Measurements from ENCODE around the gene CLCN7. TPM values are rescaled to one million over a fixed set of nuclear protein-coding genes. Genes with fewer than 3 reads are reported as not detected.

Gene CLCN7
- total RNA-seq, 1 experiment from 2014 or later = 70.0 TPM

- no peak overlapping the region for H2AFZ ChIP-seq (ENCODE audit: low read length)
These were observed 49.5 kb upstream of the CLCN7 start for GRCh38 chr16:1524366-1524765.

More at GRCh38 chr16:1524366-1524765, 49.5 kb upstream of the CLCN7 start:
- H3K18ac ChIP-seq (ENCODE audit: insufficient read length, low read depth, low read length) = no peak overlapping the region
- no peak overlapping the region for H4K5ac ChIP-seq (ENCODE audit: insufficient read length, low read depth, low read length)
- no peaks in the 10 kb centered on the region; a peak in 1 of 4 replicates for H3K4me1 Mint-ChIP-seq
- H3K36me3 Mint-ChIP-seq (ENCODE audit: insufficient read depth in 1 of 3, low read depth in 3 of 3) = peaks cover 0 to 9% (median 0%) of the 10 kb centered on the region in 3 experiments; a peak in 2 of 7 replicates
- no peak overlapping the region for H3K14ac ChIP-seq (ENCODE audit: insufficient read depth, low read length)
- no peak overlapping the region for H4K8ac ChIP-seq (replicated peaks; ENCODE audit: insufficient read length, low read depth, low read length)
- no peak overlapping the region for H3K56ac ChIP-seq (ENCODE audit: insufficient read length, low read depth, low read length)
- H3K23me2 ChIP-seq (ENCODE audit: insufficient read length, low read depth, low read length, poor library complexity, severe bottlenecking) = no peaks in the 10 kb centered on the region
- H3K9me3 Mint-ChIP-seq = no peaks in the 10 kb centered on the region; a peak in 1 of 5 replicates
- H3K9ac ChIP-seq (ENCODE audit: extremely low read depth, insufficient read length, low read length) = no peak overlapping the region
- H2BK15ac ChIP-seq (ENCODE audit: low read depth, low read length) = no peak overlapping the region
- H4K20me1 ChIP-seq (ENCODE audit: control insufficient read depth, insufficient read depth, insufficient read length) = no peaks in the 10 kb centered on the region
- H3K4me2 ChIP-seq (ENCODE audit: insufficient read depth, insufficient read length, low read length) = no peak overlapping the region
- DNase-seq = no peak
- no peak overlapping the region for H3K27ac Mint-ChIP-seq
- no peaks in the 10 kb centered on the region for H3K27me3 Mint-ChIP-seq (ENCODE audit: low read depth)
- H3K9me3 ChIP-seq (ENCODE audit: control insufficient read depth, low read depth, low read length) = no peaks in the 10 kb centered on the region
- H3K79me2 ChIP-seq (ENCODE audit: insufficient read depth, low read length) = no peaks in the 10 kb centered on the region
- H2BK20ac ChIP-seq (ENCODE audit: low read depth, low read length, poor library complexity, severe bottlenecking) = no peak overlapping the region
- H3K4ac ChIP-seq (ENCODE audit: low read depth, low read length) = no peak overlapping the region
- H2BK5ac ChIP-seq (ENCODE audit: insufficient read length, low read length) = no peak overlapping the region
- H3K4me3 Mint-ChIP-seq = no peak overlapping the region
- no peak for TF ChIP-seq CTCF (conservative IDR thresholded peaks at IDR 0.05)
- no peak overlapping the region for H2BK12ac ChIP-seq (ENCODE audit: insufficient read length, low read depth, low read length)
- H3K27me3 ChIP-seq (ENCODE audit: insufficient read depth, low read length) = no peaks in the 10 kb centered on the region
- no peaks in the 10 kb centered on the region for H3K79me1 ChIP-seq (ENCODE audit: insufficient read depth, low read depth, low read length, poor library complexity, severe bottlenecking)
- H2BK120ac ChIP-seq (ENCODE audit: low read depth, low read length, poor library complexity, severe bottlenecking) = no peak overlapping the region
- H3K27ac ChIP-seq (ENCODE audit: insufficient read length, low read depth, low read length) = no peak overlapping the region
- H4K91ac ChIP-seq (ENCODE audit: insufficient read length, low read depth, low read length) = no peak overlapping the region
- H2AK5ac ChIP-seq (ENCODE audit: insufficient read length, low read length) = no peak overlapping the region
- no peak overlapping the region for H3K23ac ChIP-seq (ENCODE audit: insufficient read length, low read depth, low read length)
- H3T11ph ChIP-seq (ENCODE audit: low read length) = no peak overlapping the region
- WGBS (ENCODE audit: extremely low coverage, insufficient read length, low lambda C conversion rate) = no CpG with 5 or more reads among the region's 26 CpGs
- no peaks in the 10 kb centered on the region for H3K4me1 ChIP-seq (ENCODE audit: insufficient read depth, low read length)
